Measurements from ENCODE around the gene TPRA1. TPM values are rescaled to one million over a fixed set of nuclear protein-coding genes. Genes with fewer than 3 reads are reported as not detected.

TPRA1 gene
- polyA plus RNA-seq, 3 donors: 20.2 to 29.4 (median 23.4) TPM

DNA sequence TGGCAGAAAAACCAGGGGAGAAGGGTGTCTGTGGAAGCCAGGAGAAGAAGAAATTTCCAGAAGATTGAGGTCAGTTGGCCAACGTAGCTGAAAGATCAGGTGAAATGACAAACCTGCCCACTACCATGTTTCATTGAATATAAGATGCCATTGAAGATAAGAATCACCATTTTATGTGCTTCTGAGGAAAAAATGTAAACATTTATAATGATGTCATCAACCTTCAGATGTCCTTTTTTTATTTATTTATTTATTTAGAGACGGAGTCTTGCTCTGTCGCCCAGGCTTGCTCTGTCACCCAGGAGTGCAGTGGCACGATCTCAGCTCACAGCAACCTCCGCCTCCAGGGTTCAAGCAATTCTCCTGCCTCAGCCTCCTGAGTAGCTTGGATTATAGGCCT, 33.5 kb upstream of the TPRA1 start:
- intact Hi-C loops (cut with micrococcal nuclease): no loop called here
- H3K79me2 ChIP-seq (ENCODE audit: insufficient read depth, low read length): no peaks in the 10 kb centered on the region
- WGBS (ENCODE audit: insufficient coverage): 83% methylated on average over 4 of the region's 5 CpGs
- TF ChIP-seq, protein P1, sequence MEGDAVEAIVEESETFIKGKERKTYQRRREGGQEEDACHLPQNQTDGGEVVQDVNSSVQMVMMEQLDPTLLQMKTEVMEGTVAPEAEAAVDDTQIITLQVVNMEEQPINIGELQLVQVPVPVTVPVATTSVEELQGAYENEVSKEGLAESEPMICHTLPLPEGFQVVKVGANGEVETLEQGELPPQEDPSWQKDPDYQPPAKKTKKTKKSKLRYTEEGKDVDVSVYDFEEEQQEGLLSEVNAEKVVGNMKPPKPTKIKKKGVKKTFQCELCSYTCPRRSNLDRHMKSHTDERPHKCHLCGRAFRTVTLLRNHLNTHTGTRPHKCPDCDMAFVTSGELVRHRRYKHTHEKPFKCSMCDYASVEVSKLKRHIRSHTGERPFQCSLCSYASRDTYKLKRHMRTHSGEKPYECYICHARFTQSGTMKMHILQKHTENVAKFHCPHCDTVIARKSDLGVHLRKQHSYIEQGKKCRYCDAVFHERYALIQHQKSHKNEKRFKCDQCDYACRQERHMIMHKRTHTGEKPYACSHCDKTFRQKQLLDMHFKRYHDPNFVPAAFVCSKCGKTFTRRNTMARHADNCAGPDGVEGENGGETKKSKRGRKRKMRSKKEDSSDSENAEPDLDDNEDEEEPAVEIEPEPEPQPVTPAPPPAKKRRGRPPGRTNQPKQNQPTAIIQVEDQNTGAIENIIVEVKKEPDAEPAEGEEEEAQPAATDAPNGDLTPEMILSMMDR (IDR thresholded peaks at IDR 0.05): no peak
- no peak overlapping the region for H2AFZ ChIP-seq (ENCODE audit: insufficient read depth, low read depth, low read length, poor library complexity, severe bottlenecking)
- H3K4me1 ChIP-seq (ENCODE audit: control insufficient read depth in 1 of 2, insufficient read depth in 2 of 2, low read length in 2 of 2): no peaks in the 10 kb centered on the region
- H3K27ac Mint-ChIP-seq: no peak overlapping the region
- H3K27me3 Mint-ChIP-seq (ENCODE audit: low read depth in 3 of 3): peaks cover 28 to 31% (median 30%) of the 10 kb centered on the region in 3 donors
- peaks cover 28% of the 10 kb centered on the region in 2 donors for H3K36me3 Mint-ChIP-seq
- H3K9me3 Mint-ChIP-seq: peaks cover 0 to 5% (median 4%) of the 10 kb centered on the region in 7 donors
- DNase-seq: no peak
- H3K4me3 Mint-ChIP-seq: no peak overlapping the region
- peaks cover 20 to 24% of the 10 kb centered on the region in 2 donors for H3K27me3 ChIP-seq (ENCODE audit: control insufficient read depth in 2 of 2, insufficient read depth in 2 of 2, low read length in 2 of 2)
- H4K20me1 ChIP-seq (ENCODE audit: insufficient read depth, low read length): no peaks in the 10 kb centered on the region
- no peak overlapping the region for H3K9ac ChIP-seq (ENCODE audit: insufficient read depth, low read length, poor library complexity, severe bottlenecking)
- peaks cover under 1 to 32% of the 10 kb centered on the region in 2 donors for H3K36me3 ChIP-seq (replicated peaks in 1 of 2; ENCODE audit: control insufficient read depth in 1 of 2, insufficient read depth in 2 of 2, low read length in 2 of 2)
- no peak overlapping the region for H3K4me2 ChIP-seq (replicated peaks; ENCODE audit: extremely low read depth, low read length, poor library complexity, severe bottlenecking)
- H3K4me1 Mint-ChIP-seq: peaks cover 3% of the 10 kb centered on the region
- no peaks in the 10 kb centered on the region for H3K9me3 ChIP-seq (replicated peaks in 1 of 2; ENCODE audit: control insufficient read depth in 1 of 2, insufficient read depth in 1 of 2, low read length in 2 of 2)
- H3K27ac ChIP-seq (ENCODE audit: low read depth in 1 of 2, low read length in 2 of 2): no peak overlapping the region
- no peak overlapping the region for H3K4me3 ChIP-seq (replicated peaks in 1 of 3; ENCODE audit: low read depth in 2 of 3, low read length in 3 of 3)

DNA sequence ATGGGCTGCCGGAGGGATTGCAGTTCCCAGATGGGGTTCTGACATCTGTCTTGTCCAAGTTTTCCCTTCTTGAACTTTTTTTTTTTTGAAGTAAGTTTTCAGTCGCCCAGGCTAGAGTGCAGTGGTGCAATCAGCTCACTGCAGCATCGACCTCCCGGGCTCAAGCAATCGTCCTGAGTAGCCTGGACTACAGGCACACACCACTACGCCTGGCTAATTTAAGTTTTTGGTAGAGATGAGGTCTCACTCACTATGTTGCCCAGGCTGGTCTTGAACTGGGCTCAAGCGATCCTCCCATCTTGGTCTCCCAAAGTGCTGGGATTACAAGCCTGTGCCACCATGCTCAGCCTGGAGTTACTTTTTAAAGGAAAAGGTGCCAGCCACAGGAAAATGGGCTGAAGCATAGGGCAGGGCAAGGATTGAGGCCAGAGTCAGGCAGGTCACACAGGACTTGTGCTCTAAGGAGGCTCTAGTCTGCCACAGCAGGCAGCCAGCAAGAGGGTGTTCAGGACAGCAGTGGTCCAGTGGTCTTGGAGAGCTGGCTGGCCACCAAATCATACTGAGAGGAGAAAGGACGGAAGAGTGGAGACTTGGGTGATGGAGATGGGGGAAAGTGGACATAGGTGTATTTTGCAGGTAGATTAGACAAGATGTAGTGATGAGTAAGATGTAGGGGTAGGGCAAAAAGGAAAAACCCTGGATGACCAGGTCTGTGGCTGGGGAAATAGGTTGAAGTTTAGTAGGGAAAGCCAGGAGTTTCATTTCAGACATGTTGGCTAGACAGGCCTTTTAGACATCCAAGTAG, 32.4 kb upstream of the TPRA1 start:
- intact Hi-C loops (cut with micrococcal nuclease): no loop called here
- H3K4me1 Mint-ChIP-seq: no peaks in the 10 kb centered on the region
- no peaks in the 10 kb centered on the region for H3K4me1 ChIP-seq (ENCODE audit: control insufficient read depth in 1 of 2, insufficient read depth in 2 of 2, low read length in 2 of 2)
- no peaks in the 10 kb centered on the region for H4K20me1 ChIP-seq (ENCODE audit: insufficient read depth, low read length)
- 96% methylated on average over 6 of the region's 8 CpGs for WGBS (ENCODE audit: insufficient coverage)
- peaks cover 11 to 16% of the 10 kb centered on the region in 2 donors for H3K27me3 ChIP-seq (ENCODE audit: control insufficient read depth in 2 of 2, insufficient read depth in 2 of 2, low read length in 2 of 2)
- H3K36me3 Mint-ChIP-seq: peaks cover 36 to 37% of the 10 kb centered on the region in 2 donors
- TF ChIP-seq, protein P1 (IDR thresholded peaks at IDR 0.05): no peak
- no peak overlapping the region for H2AFZ ChIP-seq (ENCODE audit: insufficient read depth, low read depth, low read length, poor library complexity, severe bottlenecking)
- no peak overlapping the region for H3K4me2 ChIP-seq (replicated peaks; ENCODE audit: extremely low read depth, low read length, poor library complexity, severe bottlenecking)
- H3K36me3 ChIP-seq (replicated peaks in 1 of 2; ENCODE audit: control insufficient read depth in 1 of 2, insufficient read depth in 2 of 2, low read length in 2 of 2): peaks cover 3 to 43% of the 10 kb centered on the region in 2 donors
- H3K9me3 ChIP-seq (replicated peaks in 1 of 2; ENCODE audit: control insufficient read depth in 1 of 2, insufficient read depth in 1 of 2, low read length in 2 of 2): no peaks in the 10 kb centered on the region
- no peaks in the 10 kb centered on the region for H3K79me2 ChIP-seq (ENCODE audit: insufficient read depth, low read length)
- no peak overlapping the region for H3K27ac ChIP-seq (ENCODE audit: low read depth in 1 of 2, low read length in 2 of 2)
- DNase-seq: no peak
- H3K4me3 Mint-ChIP-seq: no peak overlapping the region
- H3K27ac Mint-ChIP-seq: no peak overlapping the region
- H3K4me3 ChIP-seq (replicated peaks in 1 of 3; ENCODE audit: low read depth in 2 of 3, low read length in 3 of 3): no peak overlapping the region
- H3K9me3 Mint-ChIP-seq: no peaks in the 10 kb centered on the region
- peaks cover 19 to 22% (median 21%) of the 10 kb centered on the region in 3 donors for H3K27me3 Mint-ChIP-seq (ENCODE audit: low read depth in 3 of 3)
- no peak overlapping the region for H3K9ac ChIP-seq (ENCODE audit: insufficient read depth, low read length, poor library complexity, severe bottlenecking)
